ENCODE measurements around the gene TMEM176B.

DNA sequence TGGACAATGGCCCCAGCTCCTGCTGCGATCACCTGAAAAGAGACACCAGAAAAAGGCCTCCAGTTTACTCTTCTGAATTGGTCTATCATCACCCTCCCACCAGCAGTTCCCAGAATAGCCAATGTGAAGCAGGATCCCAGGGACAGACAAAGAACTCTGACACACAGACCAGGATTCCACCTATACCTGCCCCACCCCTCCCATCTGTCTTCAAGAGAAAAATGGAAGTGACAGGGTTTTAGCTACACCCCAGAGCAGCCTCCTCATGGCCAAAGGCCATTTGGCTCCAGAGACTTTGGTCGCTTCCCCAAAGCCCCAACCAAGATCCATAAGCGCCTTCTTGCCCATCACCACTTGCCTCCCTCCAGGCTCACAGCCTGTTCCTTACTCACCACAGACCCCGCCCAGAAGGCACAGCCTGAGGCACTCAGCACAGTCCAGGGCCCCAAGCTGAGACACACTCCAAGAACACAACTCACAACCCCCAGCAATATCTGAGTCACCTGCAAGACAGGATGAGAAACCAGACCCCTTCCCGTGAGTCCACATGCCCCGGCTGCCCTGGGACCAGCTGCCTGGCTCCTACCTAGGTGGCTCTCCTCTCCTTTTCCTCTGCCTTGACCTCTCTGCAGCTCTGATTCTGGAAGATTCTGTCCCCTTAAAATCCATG lies 6.5 kb downstream of the TMEM176B start:
- no peak for TF ChIP-seq CTCF (conservative IDR thresholded peaks at IDR 0.05; ENCODE audit: low read length)
- TF ChIP-seq EZH2phosphoT487 (IDR thresholded peaks at IDR 0.05; ENCODE audit: borderline replicate concordance) = no peak

All from Loucy (cell line).